ENCODE results near the gene ZNF350.
"Not testable (repeated sequence)": the region's sequence is repeated elsewhere in the genome, so short reads cannot be mapped to it uniquely, and the experiment has no call there.

The ZNF350 gene

DNA sequence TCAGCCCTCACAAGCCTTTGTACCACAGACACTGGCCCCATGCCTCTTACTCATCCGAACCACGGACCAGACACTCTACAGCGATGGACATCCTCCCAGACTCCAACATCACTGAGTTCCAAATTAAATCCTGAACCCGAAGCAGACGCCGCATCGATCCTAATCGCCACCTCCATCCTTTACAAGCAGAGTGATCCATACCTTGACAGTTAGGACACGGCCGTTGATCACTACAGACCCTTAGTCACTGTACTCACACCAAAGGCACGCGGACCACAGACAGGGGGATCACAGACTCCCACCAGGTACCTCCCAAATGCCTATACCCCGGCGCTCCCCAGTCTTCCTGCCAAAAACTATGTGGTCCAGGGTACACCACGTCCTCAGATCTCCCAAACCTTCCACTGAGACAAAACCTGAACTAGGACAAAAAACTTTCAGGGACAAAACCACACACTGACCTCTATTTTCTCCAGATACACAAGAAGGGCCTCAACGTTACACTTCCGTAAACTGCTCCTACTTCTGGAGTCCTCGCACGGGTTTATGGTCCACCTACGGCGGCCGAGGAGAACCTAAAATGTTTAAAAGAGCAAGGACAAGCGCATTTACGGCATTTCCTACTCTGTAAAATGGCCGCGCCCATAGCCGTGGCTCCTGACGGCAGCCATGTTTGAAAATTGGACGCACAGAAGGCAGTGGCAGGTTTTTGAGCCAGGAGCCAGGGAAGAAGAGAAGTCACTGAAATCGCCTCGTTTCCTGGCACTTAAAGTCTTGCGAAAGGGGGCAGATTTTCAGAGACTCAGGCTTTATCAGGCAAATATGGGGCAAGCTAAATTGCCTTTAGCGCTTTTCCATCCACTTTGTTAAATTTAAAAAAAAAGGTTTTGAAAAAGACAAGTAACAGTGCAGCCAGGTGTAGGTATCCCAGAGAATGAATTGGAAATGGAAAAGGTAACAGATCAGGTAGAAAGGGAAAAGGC lies at the start of gene ZNF350:
Gene ZNF350 (minus strand): TSS at position 532 of the 983 bp plus-strand sequence. CDS start 12,480 bp downstream, outside the sequence.
- peak; percentile 80 to 89 for DNase-seq

DNA sequence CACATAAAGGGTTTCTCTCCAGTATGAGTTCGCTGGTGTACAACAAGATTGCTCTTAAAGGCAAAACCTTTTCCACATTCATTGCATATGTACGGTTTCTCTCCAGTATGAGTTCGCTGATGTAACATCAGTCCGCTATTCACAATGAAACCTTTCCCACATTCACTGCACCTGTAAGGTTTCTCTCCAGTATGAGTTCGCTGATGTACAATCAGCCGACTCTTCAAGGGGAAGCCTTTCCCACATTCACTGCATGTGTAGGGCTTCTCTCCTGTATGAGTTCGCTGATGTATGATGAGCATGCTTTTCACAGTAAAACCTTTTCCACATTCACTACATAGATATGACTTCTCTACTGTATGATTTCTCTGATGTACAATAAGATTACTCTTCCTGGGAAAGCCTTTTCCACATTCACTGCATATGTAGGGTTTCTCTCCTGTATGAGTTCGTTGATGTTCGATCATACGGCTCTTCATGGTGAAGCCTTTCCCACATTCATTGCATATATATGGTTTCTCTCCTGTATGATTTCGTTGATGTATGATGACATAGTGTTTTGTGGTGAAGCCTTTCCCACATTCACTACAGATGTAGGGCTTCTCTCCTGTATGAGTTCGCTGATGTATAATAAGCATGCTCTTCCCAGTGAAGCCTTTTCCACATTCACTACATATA lies 47.5 kb upstream of the ZNF350 start:
- DNase-seq: no peak

DNA sequence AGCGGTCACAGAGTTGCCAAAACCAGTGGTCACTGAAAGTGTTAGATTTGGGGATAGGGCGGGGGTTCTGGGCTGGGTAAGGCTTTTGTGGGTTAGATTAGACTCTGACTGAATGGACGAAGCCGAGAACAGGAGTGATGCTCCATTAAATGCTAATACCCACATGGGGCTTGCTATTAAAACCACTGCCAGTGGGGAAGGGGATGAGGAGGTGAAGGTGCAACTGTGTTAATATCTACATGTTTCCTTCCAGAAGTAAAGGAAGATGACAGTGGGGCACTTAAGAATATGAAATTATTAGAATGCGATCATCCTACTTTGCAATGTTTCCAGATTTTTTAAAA lies 42.1 kb upstream of the ZNF350 start:
- no peak for DNase-seq

DNA sequence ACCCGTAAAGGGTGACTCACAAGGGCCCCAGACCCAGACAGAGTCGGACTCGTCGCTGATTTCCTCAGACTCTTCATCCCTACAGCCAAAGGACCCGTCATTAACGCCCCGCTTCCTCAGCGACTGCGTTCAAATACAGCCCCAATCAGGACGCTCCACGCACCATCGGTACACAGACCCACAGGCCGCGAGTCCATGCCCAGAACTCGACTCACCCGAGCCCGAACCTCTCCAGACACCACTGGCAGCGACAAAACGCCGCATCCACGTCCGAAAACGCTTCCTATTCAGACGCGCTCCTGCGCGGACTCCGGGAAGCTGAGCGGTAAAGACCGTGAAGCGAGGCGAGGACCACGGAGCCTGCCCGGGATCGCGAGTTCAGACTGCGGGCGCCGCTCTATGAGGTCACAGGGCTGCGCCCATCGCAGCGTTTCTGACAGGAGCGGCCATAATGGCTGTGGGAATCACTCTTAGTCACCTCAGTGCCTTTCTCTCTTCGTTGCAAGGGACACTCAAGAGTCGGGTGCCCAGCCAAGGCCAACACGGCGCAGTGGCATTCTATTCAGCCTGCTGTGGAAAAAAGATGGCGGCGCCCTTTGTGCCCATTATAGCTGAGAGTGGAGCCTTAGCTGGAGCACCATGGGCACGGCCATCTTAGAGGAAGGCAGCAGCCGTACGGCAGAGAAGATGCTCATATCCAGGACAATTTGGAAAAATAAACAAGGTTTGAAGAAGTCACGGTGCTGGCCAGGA lies 41.6 kb upstream of the ZNF350 start, which contains the start of gene ZNF614:
Gene ZNF614 (minus strand): TSS at position 353 of the 753 bp plus-strand sequence. CDS start 2,634 bp downstream, outside the sequence.
- peak; percentile 84 to 86 for DNase-seq

DNA sequence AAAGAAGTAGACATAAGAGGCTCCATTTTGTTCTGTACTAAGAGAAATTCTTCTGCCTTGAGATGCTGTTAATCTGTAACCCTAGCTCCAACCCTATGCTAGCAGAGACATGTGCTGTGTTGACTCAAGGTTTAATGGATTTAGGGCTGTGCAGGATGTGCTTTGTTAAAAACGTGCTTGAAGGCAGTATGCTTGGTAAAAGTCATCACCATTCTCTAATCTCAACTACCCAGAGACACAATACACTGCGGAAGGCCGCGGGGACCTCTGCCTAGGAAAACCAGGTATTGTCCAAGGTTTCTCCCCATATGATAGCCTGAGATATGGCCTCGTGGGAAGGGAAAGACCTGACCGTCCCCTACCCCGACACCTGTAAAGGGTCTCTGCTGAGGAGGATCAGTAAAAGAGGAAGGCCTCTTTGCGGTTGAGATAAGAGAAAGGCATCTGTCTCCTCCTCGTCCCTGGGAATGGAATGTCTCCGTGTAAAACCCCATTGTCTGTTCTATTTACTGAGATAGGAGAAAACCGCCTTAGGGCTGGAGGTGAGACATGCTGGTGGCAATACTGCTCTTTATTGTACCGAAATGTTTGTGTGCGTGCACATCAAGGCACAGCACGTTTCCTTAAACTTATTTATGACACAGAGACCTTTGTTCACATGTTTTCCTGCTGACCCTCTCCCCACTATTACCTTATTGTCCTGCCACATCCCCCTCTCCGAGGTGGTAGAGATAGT lies 39.8 kb upstream of the ZNF350 start:
- not testable (repeated sequence) for DNase-seq

DNA sequence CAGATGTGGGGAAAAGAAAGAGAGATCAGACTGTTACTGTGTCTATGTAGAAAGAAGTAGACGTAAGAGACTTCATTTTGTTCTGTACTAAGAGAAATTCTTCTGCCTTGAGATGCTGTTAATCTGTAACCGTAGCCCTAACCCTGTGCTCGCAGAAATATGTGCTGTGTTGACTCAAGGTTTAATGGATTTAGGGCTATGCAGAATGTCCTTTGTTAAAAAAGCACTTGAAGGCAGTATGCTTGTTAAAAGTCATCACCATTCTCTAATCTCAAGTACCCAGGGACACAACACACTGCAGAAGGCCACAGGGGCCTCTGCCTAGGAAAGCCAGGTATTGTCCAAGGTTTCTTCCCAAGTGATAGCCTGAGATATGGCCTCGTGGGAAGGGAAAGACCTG lies 37.8 kb upstream of the ZNF350 start:
- DNase-seq: not testable (repeated sequence)

DNA sequence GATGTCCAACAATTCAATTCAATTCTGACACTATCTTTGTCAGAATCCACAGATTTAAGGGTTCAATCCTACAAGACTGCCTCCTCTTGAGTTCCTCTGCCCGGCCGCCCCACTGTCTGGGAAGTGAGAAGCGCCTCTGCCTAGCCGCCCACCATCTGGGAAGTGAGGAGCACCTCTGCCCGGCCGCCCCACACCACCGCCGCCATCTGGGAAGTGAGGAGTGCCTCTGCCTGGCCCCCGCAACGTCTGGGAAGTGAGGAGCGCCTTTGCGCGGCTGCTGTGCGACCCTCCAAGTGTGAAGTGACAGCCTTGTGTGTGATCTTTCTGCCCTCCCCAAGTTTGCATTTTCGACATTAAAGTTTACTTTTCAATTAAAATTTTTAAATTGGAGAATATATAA lies 35.6 kb upstream of the ZNF350 start:
- DNase-seq: no peak

DNA sequence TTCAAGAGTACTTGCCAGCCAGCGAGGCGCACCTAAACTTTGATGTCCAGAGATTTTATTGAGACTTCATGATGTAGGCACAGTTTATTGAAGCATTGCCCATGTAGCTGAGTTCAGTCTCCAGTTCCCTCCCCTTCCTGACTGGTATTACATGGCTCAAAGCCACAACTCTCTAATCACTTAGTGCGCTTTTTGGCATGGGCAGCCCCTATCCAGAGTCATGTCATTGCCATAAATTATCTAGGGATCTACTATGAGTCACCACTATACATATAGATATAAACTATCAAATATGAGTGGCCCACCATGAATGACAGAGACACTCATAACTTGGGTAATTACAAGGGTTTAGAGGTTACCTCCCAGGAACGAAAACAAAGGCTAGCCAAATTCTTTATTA lies 33.9 kb upstream of the ZNF350 start:
- DNase-seq: no peak

DNA sequence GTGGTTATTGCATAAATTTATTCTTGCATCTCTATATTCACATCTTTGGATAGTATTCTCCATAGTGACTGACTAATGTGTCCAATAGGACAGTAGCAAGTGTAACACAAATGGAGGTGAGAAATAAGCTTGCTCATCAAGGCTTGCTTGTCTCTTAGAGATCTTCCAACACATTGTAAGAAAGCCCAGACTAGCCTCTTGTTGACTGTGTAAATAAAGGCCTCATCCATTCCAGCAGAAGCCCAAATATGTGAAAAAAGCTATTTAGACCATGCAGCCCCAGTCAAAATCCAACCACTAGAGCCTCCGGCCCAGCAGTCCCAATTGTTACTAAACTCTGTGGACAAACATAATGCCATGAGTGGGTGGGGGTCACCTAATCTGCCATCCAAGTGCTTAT lies 24.0 kb upstream of the ZNF350 start:
- DNase-seq: no peak

DNA sequence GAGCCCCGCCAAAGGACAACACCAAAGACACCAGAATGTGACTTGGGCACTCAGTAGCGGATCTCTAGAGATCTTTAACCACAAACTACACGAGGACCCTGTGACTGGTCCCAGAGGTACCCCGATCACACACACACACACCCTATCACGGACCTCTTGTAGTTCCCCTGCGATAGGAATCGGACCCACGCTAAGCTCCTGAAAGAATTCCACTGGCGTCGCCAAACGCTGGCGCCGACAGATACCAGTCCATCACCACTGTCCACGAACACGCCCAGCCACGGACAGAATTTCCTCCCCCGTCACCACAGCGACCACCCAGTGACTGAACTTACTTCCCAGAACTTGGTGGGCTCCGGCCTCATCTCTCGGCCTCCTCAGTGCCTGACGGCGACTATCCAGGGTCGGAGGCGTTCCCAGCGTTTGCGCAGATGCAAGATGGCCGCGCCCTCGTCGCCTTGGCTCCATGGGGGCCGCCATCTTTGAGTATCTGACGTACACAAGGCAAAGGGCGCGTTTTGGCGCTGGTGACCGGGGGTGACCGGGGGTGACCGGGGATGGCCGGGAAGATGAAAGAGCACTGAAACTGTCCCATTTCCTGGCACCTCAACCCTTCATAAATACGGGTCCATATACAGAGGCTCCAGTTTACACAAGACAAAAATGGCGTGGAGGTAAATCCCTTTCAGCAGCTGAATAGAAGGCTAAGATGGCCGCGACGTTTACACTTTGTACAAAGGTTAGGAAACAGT lies 21.3 kb upstream of the ZNF350 start, which contains the start of gene ZNF615:
Gene ZNF615 (minus strand): TSS at position 406 of the 752 bp plus-strand sequence. CDS start 4,500 bp downstream, outside the sequence.
- DNase-seq: peak; percentile 87 to 90

DNA sequence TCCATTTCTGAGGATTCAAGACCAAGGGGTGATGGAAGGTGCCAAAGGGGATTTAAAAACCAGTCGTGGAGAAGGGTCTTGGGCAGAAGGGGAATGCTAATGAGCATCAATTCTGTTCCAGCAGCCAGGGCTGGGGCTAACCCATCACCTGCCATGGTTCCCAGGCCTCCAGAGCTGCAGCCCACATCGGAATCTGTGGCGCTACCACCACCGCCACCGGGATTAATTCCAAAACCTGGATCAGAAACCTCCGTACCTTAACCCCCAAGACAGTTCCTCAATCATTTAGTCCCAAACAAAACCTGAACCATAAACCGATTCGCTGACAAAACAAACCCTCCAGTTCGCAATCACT lies 20.8 kb upstream of the ZNF350 start:
- DNase-seq: no peak

DNA sequence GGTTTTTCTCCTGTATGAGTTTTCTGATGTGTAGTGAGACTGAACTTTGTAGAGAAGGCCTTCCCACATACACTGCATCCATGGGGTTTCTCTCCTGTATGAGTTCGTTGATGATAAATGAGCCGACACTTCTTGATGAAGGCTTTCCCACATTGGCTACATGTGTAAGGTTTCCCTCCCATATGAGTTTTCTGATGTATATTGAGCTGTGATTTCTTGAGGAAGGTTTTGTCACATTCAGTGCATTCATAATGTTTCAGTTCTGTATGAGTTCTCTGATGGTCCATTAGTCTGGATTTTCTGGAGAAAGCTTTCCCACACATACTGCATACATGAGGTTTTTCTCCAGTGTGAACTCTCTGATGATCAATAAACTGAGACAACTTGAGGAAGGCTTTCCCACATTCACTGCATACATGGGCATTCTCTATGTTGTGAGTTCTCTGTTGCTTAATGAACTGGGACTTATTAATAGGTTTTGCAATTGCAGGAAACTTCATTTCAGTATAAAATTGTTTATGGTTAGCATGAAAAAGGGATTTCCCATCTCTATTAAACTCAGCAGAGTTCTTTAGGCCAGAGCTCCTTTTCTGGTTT lies 7.5 kb upstream of the ZNF350 start:
- DNase-seq: no peak

DNA sequence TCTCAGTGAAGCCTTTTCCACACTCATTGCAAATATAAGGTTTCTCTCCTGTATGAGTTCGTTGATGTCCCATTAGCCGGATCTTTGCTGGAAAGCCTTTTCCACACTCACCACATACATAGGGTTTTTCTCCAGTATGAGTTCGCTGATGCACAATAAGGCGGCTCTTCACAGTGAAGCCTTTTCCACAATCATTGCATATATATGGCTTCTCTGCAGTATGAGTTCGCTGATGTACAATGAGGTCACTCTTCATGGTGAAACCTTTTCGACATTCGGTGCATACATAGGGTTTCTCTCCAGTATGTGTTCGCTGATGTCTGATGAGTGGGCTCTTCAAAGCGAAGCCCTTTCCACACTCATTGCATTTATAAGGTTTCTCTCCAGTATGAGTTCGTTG lies 6.8 kb upstream of the ZNF350 start:
- DNase-seq: no peak

DNA sequence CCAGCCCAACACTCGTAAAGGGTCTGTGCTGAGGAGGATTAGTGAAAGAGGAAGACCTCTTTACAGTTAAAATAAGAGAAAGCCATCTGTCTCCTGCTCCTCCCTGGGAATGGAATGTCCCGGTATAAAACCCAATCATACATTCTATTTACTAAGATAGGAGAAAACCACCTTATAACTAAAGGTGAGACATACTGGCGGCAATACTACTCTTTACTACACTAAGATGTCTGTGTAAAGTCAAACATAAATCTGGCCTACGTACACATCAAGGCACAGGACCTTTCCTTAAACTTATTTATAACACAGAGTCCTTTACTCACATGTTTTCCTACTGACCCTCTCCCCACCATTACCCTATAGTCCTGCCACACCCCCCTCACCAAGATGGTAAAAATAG lies 3.3 kb downstream of the ZNF350 start:
- DNase-seq: no peak

DNA sequence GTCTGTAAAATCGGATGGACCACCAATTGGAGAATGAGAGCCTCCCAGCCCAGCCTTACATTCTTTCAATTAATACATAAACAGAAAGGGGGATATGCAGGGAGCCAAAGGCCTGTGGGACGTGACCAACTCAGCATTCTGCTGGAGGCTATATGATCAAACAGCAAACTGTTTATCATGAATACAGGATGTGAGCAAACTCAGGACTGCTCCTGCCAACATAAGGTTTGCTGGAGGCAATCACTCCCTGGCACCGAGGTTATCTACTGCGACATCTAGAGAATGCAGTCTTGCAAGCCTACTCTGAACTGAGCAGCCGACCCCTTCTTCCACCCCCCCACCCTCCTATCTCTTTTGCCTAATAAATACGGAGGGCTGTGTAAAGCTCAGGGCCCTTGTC lies 5.7 kb downstream of the ZNF350 start:
- DNase-seq: not testable (repeated sequence)

DNA sequence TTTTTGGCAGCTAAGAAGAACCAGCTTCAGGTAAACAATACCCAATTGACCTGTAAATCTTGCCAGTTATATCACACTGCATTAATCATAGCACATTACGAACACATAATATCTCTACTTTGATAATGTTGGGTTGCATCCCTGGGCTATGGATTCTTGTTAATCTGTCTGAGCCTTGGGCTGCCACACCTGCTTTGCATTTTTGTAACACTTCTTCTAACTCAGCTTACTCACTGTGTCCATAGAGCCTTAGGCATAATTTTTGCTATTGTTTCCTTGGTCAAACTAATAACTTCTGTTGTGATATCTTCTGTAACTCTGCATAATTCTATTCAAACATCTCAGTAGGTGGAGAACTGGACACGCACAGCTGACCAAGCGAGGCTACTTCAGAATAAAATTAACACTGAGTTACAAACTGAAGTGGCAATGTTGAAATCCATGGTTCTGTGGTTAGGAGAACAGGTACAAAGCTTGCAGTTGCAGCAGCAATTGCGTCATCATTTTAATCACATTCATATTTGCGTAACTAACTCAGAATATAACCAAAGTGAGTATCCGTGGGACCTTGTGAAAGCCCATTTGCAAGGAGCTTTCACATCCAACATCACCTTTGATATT lies 6.4 kb downstream of the ZNF350 start:
- DNase-seq: no peak

DNA sequence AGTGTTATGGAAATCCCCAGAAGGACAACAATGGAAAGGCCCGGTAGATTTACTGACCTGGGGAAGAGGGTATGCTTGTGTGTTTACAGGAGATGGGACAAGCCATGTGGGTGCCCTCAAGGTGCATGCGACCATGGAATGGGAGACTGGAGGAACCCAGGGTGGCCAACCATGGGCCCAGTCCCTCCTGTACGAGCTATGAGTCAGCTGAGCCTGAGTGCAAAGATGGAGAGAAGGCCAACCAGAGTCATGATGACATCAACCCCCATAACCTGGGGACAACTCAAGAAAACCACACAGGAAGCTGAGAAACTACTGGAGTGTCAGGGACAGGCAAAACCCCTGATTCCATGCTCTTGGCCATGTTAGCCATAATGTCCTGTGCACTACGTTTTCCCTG lies 7.8 kb downstream of the ZNF350 start:
- no peak for DNase-seq

DNA sequence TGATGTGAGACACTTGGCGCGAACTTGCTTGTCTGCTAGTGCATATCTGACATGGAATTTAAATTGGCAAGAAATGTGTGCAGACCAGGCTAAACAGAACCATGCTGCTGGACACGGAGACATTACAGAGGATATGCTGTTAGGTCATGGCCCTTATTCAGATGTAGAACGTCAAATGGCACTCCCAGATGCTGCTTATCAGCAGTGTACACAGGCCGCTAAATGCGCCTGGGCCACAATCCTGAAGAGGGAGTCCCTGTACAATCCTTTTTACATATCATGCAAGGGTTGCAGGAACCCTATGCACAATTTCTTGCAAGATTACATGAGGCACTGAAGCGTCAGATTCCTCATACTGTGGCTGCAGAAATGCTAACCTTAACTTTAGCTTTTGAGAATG lies 9.3 kb downstream of the ZNF350 start:
- DNase-seq: no peak

DNA sequence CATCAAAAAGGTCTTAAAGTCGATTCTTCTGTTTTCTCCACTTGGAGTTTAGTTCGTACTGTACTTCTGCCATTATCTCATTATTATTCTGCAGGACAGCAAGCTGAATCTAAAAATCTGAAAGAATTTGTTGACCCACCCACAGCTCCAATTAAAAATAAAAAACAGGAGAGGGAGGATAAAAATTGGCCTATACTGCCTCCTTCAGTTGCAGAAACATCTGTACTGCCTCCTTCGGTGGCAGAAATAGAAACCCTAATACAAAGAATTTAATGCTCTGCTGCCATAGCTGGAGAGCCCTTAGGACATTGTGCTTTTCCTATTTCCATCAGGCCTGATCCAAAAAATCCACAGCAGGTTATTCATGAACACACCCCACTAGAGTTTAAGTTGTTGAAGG lies 9.8 kb downstream of the ZNF350 start:
- no peak for DNase-seq

DNA sequence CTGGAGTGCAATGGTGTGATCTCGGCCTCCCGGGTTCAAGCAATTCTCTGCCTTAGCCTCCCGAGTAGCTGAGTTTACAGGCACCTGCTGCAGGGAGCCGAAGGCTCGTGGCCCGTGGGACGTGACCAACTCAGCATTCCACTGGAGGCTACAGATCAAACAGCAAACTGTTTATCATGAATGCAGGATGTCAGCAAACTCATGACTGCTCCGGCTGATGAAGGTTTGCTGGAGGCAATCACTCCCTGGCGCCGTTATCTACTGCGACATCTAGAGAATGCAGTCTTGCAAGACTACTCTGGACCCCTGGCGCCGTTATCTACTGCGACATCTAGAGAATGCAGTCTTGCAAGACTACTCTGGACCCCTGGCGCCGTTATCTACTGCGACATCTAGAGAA lies 10.9 kb downstream of the ZNF350 start:
- DNase-seq: not testable (repeated sequence)

DNA sequence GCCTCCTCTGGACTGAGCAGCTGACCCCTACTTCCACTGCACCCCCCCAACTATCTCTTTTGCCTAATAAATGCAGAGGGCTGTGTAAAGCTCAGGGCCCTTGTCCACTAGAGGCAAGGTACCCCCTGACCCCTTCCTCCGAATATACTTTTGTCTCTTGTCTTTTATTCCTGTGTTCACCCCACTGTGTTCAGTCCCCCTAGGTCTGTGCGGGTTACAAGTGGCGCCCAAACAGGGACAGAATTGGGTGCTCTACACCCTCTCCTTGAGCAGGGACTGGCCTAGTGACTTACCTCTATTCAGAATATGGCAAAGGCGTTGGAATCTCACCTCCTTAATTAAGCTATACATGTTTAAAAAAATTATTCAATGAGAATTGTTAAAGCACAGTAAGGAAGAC lies 15.0 kb downstream of the ZNF350 start:
- no peak for DNase-seq

All from stimulated activated CD4-positive, alpha-beta T cell treated with anti-CD3 and anti-CD28 coated beads, Interleukin-2, amount 100 ng/mL, for 24 hours (primary cell).